Left ventricle myocardium inferior (tissue), 1 donor: ENCODE results near the gene MYO18A. TPM values are rescaled to one million over a fixed set of nuclear protein-coding genes. Genes with fewer than 3 reads are reported as not detected.

Experiments used
- DNase-seq: peaks from one replicate; pipeline ENCODE4 v3.0.0-alpha.2; 2020
- H3K27ac ChIP-seq: fragments of 200-600 bp; replicated peaks from 2 replicates; pipeline ENCODE4 v1.8.0; 2021
- H3K27me3 ChIP-seq: fragments of 200-600 bp; 2 replicates; pipeline ENCODE4 v1.8.0; 2021; ENCODE audit warnings: low read depth
- H3K36me3 ChIP-seq: fragments of 200-600 bp; 2 replicates; pipeline ENCODE4 v1.8.0; 2021
- H3K4me1 ChIP-seq: fragments of 200-600 bp; 2 replicates; pipeline ENCODE4 v1.8.0; 2021
- H3K4me3 ChIP-seq: fragments of 200-600 bp; 2 replicates; pipeline ENCODE4 v1.8.0; 2021; ENCODE audit warnings: mild to moderate bottlenecking, moderate library complexity
- H3K9me3 ChIP-seq: fragments of 200-600 bp; replicated peaks from 2 replicates; pipeline ENCODE4 v1.8.0; 2021
- intact Hi-C: fragments of 100-400 bp; cut with micrococcal nuclease; formaldehyde crosslinking; loops from one replicate; pipeline ENCODE4 v1.11.0; 2022
- total RNA-seq: library from RNA; stranded (reverse); fragmentation: NEBNext Ultra II Directional; extraction: Animal tissue kit (Norgen Biotek cat#: 25700); gene quantifications from one replicate; pipeline ENCODE4 v1.2.1, GENCODE V29; 2021
- TF ChIP-seq, protein P1 (sequence below): fragments of 200-600 bp; IDR thresholded peaks from 2 replicates; pipeline ENCODE4 v1.8.0; 2021; ENCODE audit warnings: antibody characterized with exemption, mild to moderate bottlenecking, borderline replicate concordance
- donor health status: DM: no; HTN: yes; CAD: no; lungs with severe emphysema.

MYO18A gene
- total RNA-seq, 1 donor from 2014 or later: 397 TPM

DNA sequence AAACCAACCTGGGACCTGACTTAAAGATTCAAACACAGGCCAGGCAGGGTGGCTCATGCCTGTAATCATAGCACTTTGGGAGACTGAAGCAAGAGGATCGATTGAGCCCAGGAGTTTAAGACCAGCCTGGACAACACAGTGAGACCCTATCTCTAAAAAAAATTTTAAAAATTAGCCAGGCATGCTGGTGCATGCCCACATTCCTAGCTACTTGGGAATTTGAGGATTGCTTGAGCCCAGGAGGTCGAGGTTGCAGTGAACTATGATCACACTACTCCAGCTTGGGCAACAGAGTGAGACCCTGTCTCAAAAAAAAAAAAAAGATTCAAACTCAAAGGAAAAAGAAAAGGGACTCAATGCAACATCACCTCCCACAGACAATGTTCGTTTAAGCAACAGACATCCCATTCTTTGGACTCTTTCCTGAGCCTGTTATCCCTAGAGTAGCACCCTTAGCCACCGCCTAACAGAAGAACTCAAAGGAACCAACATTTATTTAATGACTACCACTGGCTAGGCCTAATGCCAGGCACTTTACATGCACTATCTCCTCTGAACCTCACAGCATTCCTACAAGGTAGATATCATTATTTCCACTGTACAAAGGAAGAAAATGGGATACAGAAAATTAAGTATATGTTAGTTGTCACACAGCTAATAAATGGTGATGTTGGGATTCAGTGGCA lies 12.7 kb downstream of the MYO18A start:
- peaks cover 45% of the 10 kb centered on the region for H3K4me1 ChIP-seq
- TF ChIP-seq, protein P1, sequence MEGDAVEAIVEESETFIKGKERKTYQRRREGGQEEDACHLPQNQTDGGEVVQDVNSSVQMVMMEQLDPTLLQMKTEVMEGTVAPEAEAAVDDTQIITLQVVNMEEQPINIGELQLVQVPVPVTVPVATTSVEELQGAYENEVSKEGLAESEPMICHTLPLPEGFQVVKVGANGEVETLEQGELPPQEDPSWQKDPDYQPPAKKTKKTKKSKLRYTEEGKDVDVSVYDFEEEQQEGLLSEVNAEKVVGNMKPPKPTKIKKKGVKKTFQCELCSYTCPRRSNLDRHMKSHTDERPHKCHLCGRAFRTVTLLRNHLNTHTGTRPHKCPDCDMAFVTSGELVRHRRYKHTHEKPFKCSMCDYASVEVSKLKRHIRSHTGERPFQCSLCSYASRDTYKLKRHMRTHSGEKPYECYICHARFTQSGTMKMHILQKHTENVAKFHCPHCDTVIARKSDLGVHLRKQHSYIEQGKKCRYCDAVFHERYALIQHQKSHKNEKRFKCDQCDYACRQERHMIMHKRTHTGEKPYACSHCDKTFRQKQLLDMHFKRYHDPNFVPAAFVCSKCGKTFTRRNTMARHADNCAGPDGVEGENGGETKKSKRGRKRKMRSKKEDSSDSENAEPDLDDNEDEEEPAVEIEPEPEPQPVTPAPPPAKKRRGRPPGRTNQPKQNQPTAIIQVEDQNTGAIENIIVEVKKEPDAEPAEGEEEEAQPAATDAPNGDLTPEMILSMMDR: no peak
- intact Hi-C loops: no loop called here
- no peak for DNase-seq
- no peaks in the 10 kb centered on the region for H3K9me3 ChIP-seq
- H3K27me3 ChIP-seq: no peaks in the 10 kb centered on the region
- H3K4me3 ChIP-seq: no peak overlapping the region
- H3K36me3 ChIP-seq: peaks cover 23% of the 10 kb centered on the region
- H3K27ac ChIP-seq: no peak overlapping the region

DNA sequence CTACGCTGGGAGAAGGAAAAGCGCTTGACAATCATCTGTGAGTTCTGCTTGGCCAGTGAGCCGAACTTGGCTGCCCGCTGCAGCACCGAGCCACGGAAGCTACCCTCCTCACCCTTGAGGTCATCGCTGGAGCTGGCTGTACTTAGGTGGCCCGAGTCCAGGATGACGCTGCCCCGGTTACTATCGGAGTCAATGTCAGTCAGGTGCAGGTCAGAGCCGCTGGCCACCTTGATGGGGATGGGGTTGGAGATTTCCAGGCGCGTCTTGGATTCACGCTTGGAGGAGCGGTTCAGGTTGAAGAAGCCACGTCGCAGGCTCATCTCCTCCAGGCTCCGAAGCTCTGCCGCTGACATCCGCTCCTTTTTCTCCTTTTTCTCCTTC lies 13.7 kb downstream of the MYO18A start:
- TF ChIP-seq, protein P1: no peak
- H3K4me1 ChIP-seq: peaks cover 45% of the 10 kb centered on the region
- H3K27ac ChIP-seq: no peak overlapping the region
- no peaks in the 10 kb centered on the region for H3K27me3 ChIP-seq
- H3K36me3 ChIP-seq: peaks cover 29% of the 10 kb centered on the region
- no peak for DNase-seq
- intact Hi-C loops: no loop called here
- no peak overlapping the region for H3K4me3 ChIP-seq
- no peaks in the 10 kb centered on the region for H3K9me3 ChIP-seq

DNA sequence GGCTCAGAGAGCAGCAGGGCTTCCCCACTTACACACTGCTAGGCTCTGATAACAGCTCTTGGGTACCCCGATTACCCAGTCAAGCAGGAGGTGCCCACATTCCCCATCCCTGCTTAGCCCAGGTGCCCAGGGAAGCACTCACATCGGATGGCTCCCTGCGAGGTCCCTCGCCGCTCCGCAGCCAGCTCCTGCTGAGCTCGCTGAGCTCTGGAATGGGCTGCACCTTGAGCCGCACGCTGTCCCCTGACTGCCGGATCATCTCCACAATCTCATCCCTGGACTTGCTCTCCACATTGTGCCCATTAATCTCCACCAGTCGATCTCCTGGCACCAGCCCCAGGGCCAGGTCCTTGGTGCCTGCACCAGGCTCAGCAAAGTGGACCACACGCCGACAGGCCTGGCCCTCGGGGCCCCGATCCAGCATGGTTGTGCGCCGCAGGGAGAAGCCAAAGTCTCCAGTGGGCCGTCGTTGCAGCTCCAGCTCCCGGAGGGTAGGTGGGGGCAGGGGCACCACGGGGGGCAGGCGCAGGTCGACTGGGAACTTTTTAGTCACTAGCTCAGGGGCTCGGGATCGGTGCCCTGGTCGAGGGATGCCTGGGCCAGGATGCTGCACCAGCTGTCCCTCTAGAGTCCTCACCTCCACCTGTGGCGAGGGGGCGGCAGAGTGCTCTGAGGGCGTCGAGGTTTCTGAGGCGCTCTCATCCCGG lies 14.2 kb downstream of the MYO18A start:
- peaks cover 29% of the 10 kb centered on the region for H3K36me3 ChIP-seq
- H3K9me3 ChIP-seq: no peaks in the 10 kb centered on the region
- H3K4me3 ChIP-seq: no peak overlapping the region
- TF ChIP-seq, protein P1: no peak
- no peak for DNase-seq
- no peak overlapping the region for H3K27ac ChIP-seq
- intact Hi-C loops: no loop called here
- no peaks in the 10 kb centered on the region for H3K27me3 ChIP-seq
- peaks cover 45% of the 10 kb centered on the region for H3K4me1 ChIP-seq

DNA sequence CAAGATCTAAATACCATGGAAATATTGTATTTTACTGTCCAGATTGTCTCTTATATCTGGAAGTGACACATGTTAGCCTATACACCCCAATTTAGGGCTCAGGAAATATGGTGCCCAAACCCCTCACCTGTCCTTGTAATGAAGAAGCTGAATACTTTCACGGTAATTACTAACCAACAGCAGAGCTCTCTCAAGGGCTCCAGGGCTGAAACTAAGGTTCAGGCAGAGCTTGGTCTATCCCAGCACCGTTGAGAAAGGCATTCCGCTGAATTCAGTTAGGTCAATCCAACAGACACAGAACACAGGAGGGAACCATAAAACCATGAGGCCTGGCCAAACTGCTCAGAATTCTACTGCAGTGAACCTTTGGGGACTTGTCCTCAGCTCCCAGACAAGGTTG lies 14.9 kb downstream of the MYO18A start:
- Histone ChIP-seq H3K36me3 (peaks cover 29% of the 10 kb centered on the region), H3K27me3 (no peaks in the 10 kb centered on the region), H3K27ac (no peak overlapping the region), H3K9me3 (no peaks in the 10 kb centered on the region), H3K4me3 (no peak overlapping the region), H3K4me1 (peaks cover 45% of the 10 kb centered on the region)
- intact Hi-C loops: no loop called here
- no peak for DNase-seq
- TF ChIP-seq, protein P1: no peak

DNA sequence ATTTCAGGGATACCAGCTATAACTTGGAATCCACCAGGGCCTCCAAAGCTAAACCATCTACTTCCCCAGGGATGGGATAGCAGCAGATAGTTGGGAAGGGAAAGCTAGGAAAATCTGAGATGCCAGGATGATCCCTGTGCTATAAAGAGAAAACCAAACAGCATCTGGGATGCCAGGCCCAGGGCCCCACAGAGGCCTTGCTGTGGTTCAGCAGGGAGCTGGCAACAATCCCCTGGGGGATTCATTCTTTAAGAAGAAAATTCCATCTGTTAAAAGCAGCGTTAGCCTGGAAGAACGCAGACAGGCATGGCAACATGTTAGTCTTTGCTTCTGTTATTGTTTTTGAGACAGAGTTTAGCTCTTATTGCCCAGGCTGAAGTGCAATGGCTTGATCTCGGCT lies 16.6 kb downstream of the MYO18A start:
- Histone ChIP-seq H3K4me1 (peaks cover 56% of the 10 kb centered on the region), H3K36me3 (peaks cover 29% of the 10 kb centered on the region), H3K4me3 (no peak overlapping the region), H3K27me3 (no peaks in the 10 kb centered on the region), H3K9me3 (no peaks in the 10 kb centered on the region), H3K27ac (no peak overlapping the region)
- DNase-seq: no peak
- intact Hi-C loops: no loop called here
- TF ChIP-seq, protein P1: no peak
